Measurements from ENCODE around the gene CCDC127. TPM values are rescaled to one million over a fixed set of nuclear protein-coding genes. Genes with fewer than 3 reads are reported as not detected.
"Not testable (repeated sequence)": the region's sequence is repeated elsewhere in the genome, so short reads cannot be mapped to it uniquely, and the experiment has no call there.

CCDC127 gene, protein sequence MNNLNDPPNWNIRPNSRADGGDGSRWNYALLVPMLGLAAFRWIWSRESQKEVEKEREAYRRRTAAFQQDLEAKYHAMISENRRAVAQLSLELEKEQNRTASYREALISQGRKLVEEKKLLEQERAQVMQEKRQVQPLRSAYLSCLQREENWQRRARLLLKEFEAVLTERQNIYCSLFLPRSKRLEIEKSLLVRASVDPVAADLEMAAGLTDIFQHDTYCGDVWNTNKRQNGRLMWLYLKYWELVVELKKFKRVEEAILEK
- total RNA-seq (1 to 10 TPM; 6.9 to 9.6 (median 7.4) TPM), polyA plus RNA-seq (10 to 100 TPM in 1 of 3 donors, 1 to 10 TPM in 2; 4.1 to 11.2 (median 5.5) TPM)
- long read RNA-seq, donor 1, full-length matches to known transcripts, result 10 of 15 reads
- long read RNA-seq, donor 1, partial matches to known transcripts, result 0 of 15 reads
- long read RNA-seq, donor 1, other reads (novel, unspliced or antisense), result 5 of 15 reads
- long read RNA-seq, donor 2, full-length matches to known transcripts, result 39 of 57 reads
- long read RNA-seq, donor 2, partial matches to known transcripts, result 0 of 57 reads
- long read RNA-seq, donor 2, other reads (novel, unspliced or antisense), result 18 of 57 reads

DNA sequence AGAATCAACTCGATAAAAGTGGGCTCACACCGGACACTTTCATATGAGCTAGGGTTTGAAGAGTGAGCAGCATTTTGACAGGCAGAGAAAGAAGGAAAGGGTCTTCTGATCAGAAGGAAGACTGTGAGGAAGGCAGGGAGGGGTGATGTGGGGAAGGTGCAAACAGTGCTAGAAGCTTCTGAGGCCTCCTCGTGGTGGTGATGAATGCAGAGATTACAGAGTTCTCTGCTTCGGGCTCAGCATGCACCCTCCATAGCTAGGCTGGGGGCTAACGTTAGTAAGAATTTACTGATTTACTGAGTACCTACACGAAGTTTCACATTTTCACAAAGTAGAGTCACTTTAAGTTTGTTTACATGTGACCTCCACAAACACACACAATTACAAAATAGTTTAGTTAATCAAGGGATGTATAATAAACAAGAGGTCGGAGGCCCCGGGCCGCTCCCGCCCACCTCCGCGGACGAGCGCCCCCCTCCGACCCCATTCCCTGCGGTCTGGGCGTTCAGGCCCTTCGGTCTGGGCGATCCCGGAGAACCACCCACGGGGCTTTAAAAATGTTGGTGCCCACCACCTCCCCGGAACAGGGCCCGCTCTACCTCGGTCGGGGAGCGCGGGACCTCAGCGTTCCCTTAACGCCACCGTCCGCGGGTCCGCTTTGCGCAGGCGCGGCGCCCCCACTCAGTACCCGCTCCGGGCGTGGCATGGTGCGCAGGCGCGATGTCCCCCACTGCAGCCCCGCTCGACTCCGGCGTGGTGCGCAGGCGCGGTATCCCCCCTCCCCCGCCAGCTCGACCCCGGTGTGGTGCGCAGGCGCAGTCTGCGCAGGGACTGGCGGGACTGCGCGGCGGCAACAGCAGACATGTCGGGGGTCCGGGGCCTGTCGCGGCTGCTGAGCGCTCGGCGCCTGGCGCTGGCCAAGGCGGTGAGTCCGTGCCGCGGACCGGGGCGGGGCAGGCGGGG lies at the start of gene CCDC127, which contains the start of gene SDHA:
Gene CCDC127, minus strand, starts transcription at position 660 of the 963 bp plus-strand sequence. CDS start 1,304 bp downstream, outside the sequence.
Gene SDHA, plus strand, starts transcription at position 827 of the 963 bp plus-strand sequence. Its CDS starts 36 bp downstream, at position 863.
- Histone ChIP-seq H3K36me3 (ENCODE audit: insufficient read depth in 1 of 2, low read depth in 1 of 2) (peaks cover 0 to 18% of the 10 kb centered on the region in 2 donors), H3K4me1 (peaks cover 39% of the 10 kb centered on the region), H3K4me3 (peak within 1 kb of the TSS; percentile 78), H3K27ac (peak within 1 kb of the TSS; percentile 94)
- TF ChIP-seq, protein P1, sequence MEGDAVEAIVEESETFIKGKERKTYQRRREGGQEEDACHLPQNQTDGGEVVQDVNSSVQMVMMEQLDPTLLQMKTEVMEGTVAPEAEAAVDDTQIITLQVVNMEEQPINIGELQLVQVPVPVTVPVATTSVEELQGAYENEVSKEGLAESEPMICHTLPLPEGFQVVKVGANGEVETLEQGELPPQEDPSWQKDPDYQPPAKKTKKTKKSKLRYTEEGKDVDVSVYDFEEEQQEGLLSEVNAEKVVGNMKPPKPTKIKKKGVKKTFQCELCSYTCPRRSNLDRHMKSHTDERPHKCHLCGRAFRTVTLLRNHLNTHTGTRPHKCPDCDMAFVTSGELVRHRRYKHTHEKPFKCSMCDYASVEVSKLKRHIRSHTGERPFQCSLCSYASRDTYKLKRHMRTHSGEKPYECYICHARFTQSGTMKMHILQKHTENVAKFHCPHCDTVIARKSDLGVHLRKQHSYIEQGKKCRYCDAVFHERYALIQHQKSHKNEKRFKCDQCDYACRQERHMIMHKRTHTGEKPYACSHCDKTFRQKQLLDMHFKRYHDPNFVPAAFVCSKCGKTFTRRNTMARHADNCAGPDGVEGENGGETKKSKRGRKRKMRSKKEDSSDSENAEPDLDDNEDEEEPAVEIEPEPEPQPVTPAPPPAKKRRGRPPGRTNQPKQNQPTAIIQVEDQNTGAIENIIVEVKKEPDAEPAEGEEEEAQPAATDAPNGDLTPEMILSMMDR (IDR thresholded peaks at IDR 0.05), result peak; percentile 26
- peak; percentile 95 to 97 (median 96) for ATAC-seq
- DNase-seq, result peak; percentile 98 to 99
- H3K9me3 ChIP-seq; H3K27me3 ChIP-seq (ENCODE audit: insufficient read depth in 3 of 3, low read length in 2 of 3); intact Hi-C loops (cut with DNase I): not testable (repeated sequence)
- 1% methylated on average over 59 to 75 of the region's 75 CpGs for WGBS, 3 donors

DNA sequence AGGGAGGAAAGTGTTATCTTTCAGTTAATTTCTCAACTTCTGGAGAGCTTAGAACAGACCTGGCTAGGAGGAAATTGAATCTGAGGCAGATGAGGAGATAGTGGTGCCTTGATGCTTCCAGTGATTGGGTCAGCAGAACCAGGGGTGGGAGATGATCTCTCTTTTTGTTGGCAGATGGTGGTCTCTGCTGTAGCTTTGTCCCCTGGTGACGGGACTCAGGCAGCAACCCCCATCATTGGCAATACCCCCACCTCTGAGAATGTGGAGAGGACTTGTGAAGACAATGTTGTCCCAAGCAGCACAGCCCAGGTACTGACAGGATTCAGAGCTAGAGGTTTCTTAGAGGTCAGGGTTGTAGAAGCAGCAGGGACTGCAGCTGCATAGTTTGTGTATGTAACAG lies 49.8 kb upstream of the CCDC127 start:
- ATAC-seq (no peak), DNase-seq (no peak)
- H3K4me3 ChIP-seq, result no peak overlapping the region
- no peaks in the 10 kb centered on the region for H3K4me1 ChIP-seq
- intact Hi-C loops (cut with DNase I), result no loop called here
- H3K9me3 ChIP-seq, result no peaks in the 10 kb centered on the region
- H3K27me3 ChIP-seq (ENCODE audit: insufficient read depth in 3 of 3, low read length in 2 of 3), result no peaks in the 10 kb centered on the region
- H3K36me3 ChIP-seq (ENCODE audit: insufficient read depth in 1 of 2, low read depth in 1 of 2), result peaks cover 3 to 54% of the 10 kb centered on the region in 2 donors
- TF ChIP-seq, protein P1 (IDR thresholded peaks at IDR 0.05), result no peak
- WGBS, 3 donors, result 46 to 83% (median 73%) methylated on average over 1 of the region's 1 CpG
- no peak overlapping the region for H3K27ac ChIP-seq

DNA sequence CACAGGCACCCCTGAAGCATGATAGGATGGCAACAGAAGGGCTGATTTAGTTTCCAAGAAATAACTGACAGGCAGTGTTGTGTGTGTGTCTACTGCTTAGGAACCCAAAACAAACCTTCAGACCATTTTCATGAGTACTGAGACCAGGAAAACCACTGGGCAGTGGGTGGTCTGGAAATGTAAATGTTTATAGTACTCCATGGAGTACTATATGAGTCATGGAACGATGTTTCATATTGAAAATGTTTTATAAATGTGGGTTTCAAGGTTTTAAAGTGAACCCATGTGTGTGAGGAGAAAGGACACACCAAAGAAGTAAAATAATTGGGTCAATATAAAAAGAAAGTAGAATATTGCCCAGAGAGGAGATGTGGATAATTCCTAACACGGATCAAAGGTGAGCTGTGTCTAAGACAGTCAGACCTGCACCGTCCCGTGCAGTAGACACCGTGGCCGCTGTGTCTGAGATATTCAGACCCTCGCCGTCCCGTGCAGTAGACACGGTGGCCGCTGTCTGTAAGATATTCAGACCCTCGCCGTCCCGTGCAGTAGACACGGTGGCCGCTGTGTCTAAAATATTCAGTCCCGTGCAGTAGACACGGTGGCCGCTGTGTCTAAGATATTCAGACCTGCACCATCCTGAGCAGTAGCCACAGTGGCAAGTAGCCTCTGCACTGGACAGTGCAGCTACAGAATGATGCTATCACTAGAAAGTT lies 48.5 kb upstream of the CCDC127 start:
- H3K27ac ChIP-seq; intact Hi-C loops (cut with DNase I): not testable (repeated sequence)

DNA sequence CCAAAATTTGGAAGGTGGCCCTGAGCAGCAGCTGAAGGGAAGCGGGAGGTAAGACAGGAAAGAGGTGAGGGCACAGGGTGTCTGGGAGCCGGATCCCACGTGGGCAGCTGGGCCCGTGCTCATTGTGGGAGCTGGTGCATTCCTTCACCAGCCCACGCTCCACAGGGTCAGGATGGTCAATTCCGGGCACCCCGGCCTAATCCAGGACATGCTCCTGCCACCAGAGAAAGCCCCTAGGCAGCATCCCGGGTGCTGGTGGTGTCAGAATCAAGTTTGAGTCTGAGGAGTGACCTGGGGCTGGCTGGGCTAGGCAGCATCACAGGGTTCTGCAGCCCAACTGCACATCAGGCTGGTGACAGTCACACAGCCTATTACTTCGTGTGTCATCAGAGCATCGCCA lies 46.4 kb upstream of the CCDC127 start:
- no peak overlapping the region for H3K27ac ChIP-seq
- peak in 1 of 4 donors; percentile 23 for ATAC-seq

More for the DNA sequence above, 48.5 kb upstream of the CCDC127 start:
- not testable (repeated sequence) for H3K4me3 ChIP-seq; ATAC-seq; DNase-seq; H3K27me3 ChIP-seq (ENCODE audit: insufficient read depth in 3 of 3, low read length in 2 of 3); H3K9me3 ChIP-seq; H3K4me1 ChIP-seq
- 78 to 94% (median 82%) methylated on average over 19 of the region's 19 CpGs for WGBS, 3 donors
- peaks cover 3 to 60% of the 10 kb centered on the region in 2 donors for H3K36me3 ChIP-seq (ENCODE audit: insufficient read depth in 1 of 2, low read depth in 1 of 2)

DNA sequence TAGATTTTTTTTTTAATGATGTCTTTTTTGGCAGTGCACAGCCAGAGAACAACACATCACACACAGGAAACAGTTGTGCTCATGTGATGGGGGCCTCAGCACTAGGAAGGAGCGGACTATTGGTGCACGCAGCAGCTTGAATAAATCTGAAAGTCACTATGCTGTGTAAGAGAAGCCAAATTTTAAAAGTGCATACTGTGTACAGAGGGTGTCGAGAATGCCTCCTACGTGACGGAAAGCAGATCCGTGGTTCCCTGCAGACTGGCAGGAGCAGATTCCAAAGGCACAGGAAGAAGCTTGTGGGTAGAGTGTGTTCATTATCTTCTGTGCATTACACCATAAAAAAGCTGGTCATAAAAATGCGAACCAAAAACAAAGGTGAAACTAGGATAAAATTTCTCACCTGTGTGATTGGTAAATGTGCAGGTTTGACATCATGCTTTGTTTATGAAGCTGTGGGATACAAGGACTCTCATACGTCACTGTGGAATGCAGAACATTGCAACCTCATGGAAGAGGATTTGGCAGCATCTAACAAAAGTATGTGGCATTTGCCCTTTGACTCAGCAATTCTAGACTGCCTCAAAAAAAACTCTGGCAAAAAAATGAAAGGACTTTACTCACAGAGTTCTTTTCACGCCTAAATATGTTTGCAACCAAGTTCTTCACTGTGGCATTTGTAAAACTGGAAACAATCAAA lies 45.5 kb upstream of the CCDC127 start:
- H3K4me1 ChIP-seq; H3K9me3 ChIP-seq; H3K27me3 ChIP-seq (ENCODE audit: insufficient read depth in 3 of 3, low read length in 2 of 3); H3K27ac ChIP-seq; H3K4me3 ChIP-seq; intact Hi-C loops (cut with DNase I); DNase-seq: not testable (repeated sequence)
- WGBS, 3 donors, result 60 to 72% (median 61%) methylated on average over 9 of the region's 9 CpGs
- ATAC-seq, result peak in 2 of 4 donors; percentile 67 to 78
- peaks cover 3 to 55% of the 10 kb centered on the region in 2 donors for H3K36me3 ChIP-seq (ENCODE audit: insufficient read depth in 1 of 2, low read depth in 1 of 2)

More for the DNA sequence above, 46.4 kb upstream of the CCDC127 start:
- Histone ChIP-seq H3K9me3 (no peaks in the 10 kb centered on the region), H3K27me3 (ENCODE audit: insufficient read depth in 3 of 3, low read length in 2 of 3) (no peaks in the 10 kb centered on the region), H3K4me3 (no peak overlapping the region), H3K36me3 (ENCODE audit: insufficient read depth in 1 of 2, low read depth in 1 of 2) (peaks cover 3 to 58% of the 10 kb centered on the region in 2 donors), H3K4me1 (no peaks in the 10 kb centered on the region)
- intact Hi-C loops (cut with DNase I), result no loop called here
- TF ChIP-seq, protein P1 (IDR thresholded peaks at IDR 0.05), result no peak
- no peak for DNase-seq
- 69 to 92% (median 80%) methylated on average over 10 of the region's 10 CpGs for WGBS, 3 donors
